HCT116 (cell line): ENCODE results near the gene EIF3B. TPM values are rescaled to one million over a fixed set of nuclear protein-coding genes. Genes with fewer than 3 reads are reported as not detected.

Experiments
- ATAC-seq: fragments of 200-7000 bp; cut with Tn5 transposase; 2 replicates; pipeline ENCODE4 v1.9.1; 2020; ENCODE audit warnings: mild to moderate bottlenecking, moderate library complexity
- BruUV-seq: library from RNA; stranded (reverse); fragments of 400-500 nt; replicated peaks from 2 replicates; lab custom pipeline; 2021; lab: Mats Ljungman, UMichigan
- CTCF ChIA-PET: fragments of 300-600 bp; sonication (Branson Sonifier 250); formaldehyde crosslinking; loops from one replicate; lab custom pipeline; 2021; ENCODE audit warnings: antibody characterized with exemption; lab: Charles Lee
- POLR2A ChIA-PET: fragments of 300-600, 350-600 bp; sonication (Branson Sonifier 250); formaldehyde crosslinking; loops from one replicate; lab custom pipeline; 2021; ENCODE audit warnings: antibody characterized with exemption; lab: Charles Lee
- RAD21 ChIA-PET, 2 experiments: fragments of 300-600 bp; sonication (Branson Sonifier 250); formaldehyde crosslinking; loops; one replicate each; lab custom pipeline; 2023; ENCODE audit warnings: low total read pairs in 2 of 2; ENCODE audit not compliant: uncharacterized antibody in 2 of 2, unreplicated experiment in 2 of 2, low non-redundant PET in 1 of 2; lab: Charles Lee
- DNase-seq: peaks from one replicate; pipeline ENCODE4 v3.0.0-alpha.2; 2010; ENCODE audit warnings: low read depth, low spot score
- H2AFZ ChIP-seq: fragments of 200-600 bp; shearing (Covaris generic), sonication (generic); 2 replicates; pipeline ENCODE4 v1.6.1; 2017; ENCODE audit warnings: low read depth, mixed run types, mixed read lengths, antibody characterized with exemption, low read length; ENCODE audit not compliant: poor library complexity, severe bottlenecking
- H3K27ac ChIP-seq: 2 replicates; pipeline ENCODE4 v1.5.1; 2012; ENCODE audit warnings: low read depth, low read length
- H3K27me3 ChIP-seq: fragments of 200-600 bp; sonication (generic); 2 replicates; pipeline ENCODE4 v1.6.1; 2016; ENCODE audit warnings: mixed run types, low read length, mixed read lengths; ENCODE audit not compliant: insufficient read depth
- H3K36me3 ChIP-seq, 2 experiments: fragments of 200-500 bp in 1 of 2; fragments of 200-600 bp in 1 of 2; sonication (Bioruptor generic) in 1 of 2; sonication (generic) in 1 of 2; 2 replicates each; pipeline versions ENCODE4 v1.5.1 to v1.6.1; 2014 to 2016; ENCODE audit warnings: low read length in 2 of 2, inconsistent platforms in 1 of 2, mixed read lengths in 1 of 2, mixed run types in 1 of 2; ENCODE audit not compliant: insufficient read depth in 2 of 2, control insufficient read depth in 1 of 2
- H3K4me1 ChIP-seq, 2 experiments: fragments of 200-600 bp in 1 of 2; sonication (generic) in 1 of 2; 2 replicates each; pipeline versions ENCODE4 v1.5.1 to v1.6.1; 2012 to 2017; ENCODE audit warnings: low read length in 2 of 2, inconsistent platforms in 1 of 2, mild to moderate bottlenecking in 1 of 2, mixed read lengths in 1 of 2, mixed run types in 1 of 2, moderate library complexity in 1 of 2; ENCODE audit not compliant: insufficient read depth in 2 of 2, control insufficient read depth in 1 of 2
- H3K4me2 ChIP-seq: fragments of 200-600 bp; sonication (generic); 2 replicates; pipeline ENCODE4 v1.6.1; 2017; ENCODE audit warnings: mixed run types, low read length, mixed read lengths
- H3K4me3 ChIP-seq, 2 experiments: fragments of 200-600 bp in 1 of 2; sonication (generic) in 1 of 2; replicated peaks in 1 of 2; 2 replicates each; pipeline ENCODE4 v1.5.1; 2011 to 2016; ENCODE audit warnings: low read length in 2 of 2, control low read depth in 1 of 2, low read depth in 1 of 2, mild to moderate bottlenecking in 1 of 2, mixed read lengths in 1 of 2, mixed run types in 1 of 2
- H3K79me2 ChIP-seq: fragments of 200-600 bp; sonication (generic); 2 replicates; pipeline ENCODE4 v1.6.1; 2017; ENCODE audit warnings: mild to moderate bottlenecking, mixed run types, low read length, moderate library complexity, mixed read lengths; ENCODE audit not compliant: insufficient read depth
- H3K9ac ChIP-seq: fragments of 200-600 bp; sonication (generic); 2 replicates; pipeline ENCODE4 v1.6.1; 2016; ENCODE audit warnings: low read length, mixed read lengths
- H3K9me2 ChIP-seq: fragments of 200-600 bp; sonication (generic), shearing (Covaris generic); 2 replicates; pipeline ENCODE4 v1.6.1; 2017; ENCODE audit warnings: mixed run types, mild to moderate bottlenecking, moderate library complexity; ENCODE audit not compliant: insufficient read depth
- H3K9me3 ChIP-seq, 2 experiments: fragments of 200-500 bp in 1 of 2; fragments of 200-600 bp in 1 of 2; sonication (Bioruptor generic) in 1 of 2; sonication (generic) in 1 of 2; 2 replicates each; pipeline ENCODE4 v1.6.1; 2014 to 2017; ENCODE audit warnings: low read length in 2 of 2, mixed read lengths in 2 of 2, inconsistent platforms in 1 of 2, low read depth in 1 of 2, mild to moderate bottlenecking in 1 of 2, mixed run types in 1 of 2, moderate library complexity in 1 of 2; ENCODE audit not compliant: control insufficient read depth in 1 of 2, insufficient read depth in 1 of 2
- H4K20me1 ChIP-seq: fragments of 200-600 bp; sonication (generic), shearing (Covaris generic); 2 replicates; pipeline ENCODE4 v1.6.1; 2017; ENCODE audit warnings: mixed run types, mild to moderate bottlenecking, moderate library complexity; ENCODE audit not compliant: insufficient read depth
- CBX3 ChIP-seq: IDR thresholded peaks from 2 replicates; pipeline ENCODE4 v1.6.1; 2012; ENCODE audit warnings: low read depth
- CTCF ChIP-seq, 3 experiments: fragments of 200-600 bp in 1 of 3; sonication (generic) in 1 of 3; IDR thresholded peaks in 2 of 3; conservative IDR thresholded peaks in 1 of 3; 2 replicates each; pipeline ENCODE4 v1.5.1; 2012 to 2017; ENCODE audit warnings: low read depth in 2 of 3, low read length in 2 of 3, antibody characterized with exemption in 1 of 3, borderline replicate concordance in 1 of 3, control low read depth in 1 of 3, mild to moderate bottlenecking in 1 of 3, mixed read lengths in 1 of 3, mixed run types in 1 of 3, moderate library complexity in 1 of 3; ENCODE audit not compliant: insufficient read depth in 1 of 3
- EGR1 ChIP-seq: IDR thresholded peaks from 2 replicates; pipeline ENCODE4 v1.6.1; 2012; ENCODE audit warnings: low read depth
- EZH2phosphoT487 ChIP-seq: fragments of 200-600 bp; IDR thresholded peaks from 2 replicates; pipeline ENCODE4 v1.6.1; 2018; ENCODE audit warnings: antibody characterized with exemption, borderline replicate concordance
- YY1 ChIP-seq: IDR thresholded peaks from 2 replicates; pipeline ENCODE4 v1.6.1; 2011; ENCODE audit warnings: low read length, low read depth, moderate library complexity, mild to moderate bottlenecking; ENCODE audit not compliant: insufficient replicate concordance; ENCODE audit errors: extremely low read depth
- ZFX ChIP-seq: fragments of 450-650 bp; IDR thresholded peaks from 2 replicates; pipeline ENCODE4 v1.6.1; 2017
- intact Hi-C: fragments of 100-400 bp; cut with micrococcal nuclease; formaldehyde crosslinking; loops from 2 replicates; pipeline ENCODE4 v1.10.0; 2022
- total RNA-seq: library from RNA; stranded (reverse); gene quantifications from one replicate; pipeline ENCODE4 v1.2.1, GENCODE V29; 2021; ENCODE audit not compliant: unreplicated experiment
- TF ChIP-seq, protein P1 (sequence below): IDR thresholded peaks from 2 replicates; pipeline ENCODE4 v1.6.1; 2011; ENCODE audit warnings: mild to moderate bottlenecking, low read length, moderate library complexity; ENCODE audit not compliant: insufficient replicate concordance; ENCODE audit errors: extremely low read depth

EIF3B gene
- total RNA-seq, 1 experiment from 2014 or later, result 324 TPM

DNA sequence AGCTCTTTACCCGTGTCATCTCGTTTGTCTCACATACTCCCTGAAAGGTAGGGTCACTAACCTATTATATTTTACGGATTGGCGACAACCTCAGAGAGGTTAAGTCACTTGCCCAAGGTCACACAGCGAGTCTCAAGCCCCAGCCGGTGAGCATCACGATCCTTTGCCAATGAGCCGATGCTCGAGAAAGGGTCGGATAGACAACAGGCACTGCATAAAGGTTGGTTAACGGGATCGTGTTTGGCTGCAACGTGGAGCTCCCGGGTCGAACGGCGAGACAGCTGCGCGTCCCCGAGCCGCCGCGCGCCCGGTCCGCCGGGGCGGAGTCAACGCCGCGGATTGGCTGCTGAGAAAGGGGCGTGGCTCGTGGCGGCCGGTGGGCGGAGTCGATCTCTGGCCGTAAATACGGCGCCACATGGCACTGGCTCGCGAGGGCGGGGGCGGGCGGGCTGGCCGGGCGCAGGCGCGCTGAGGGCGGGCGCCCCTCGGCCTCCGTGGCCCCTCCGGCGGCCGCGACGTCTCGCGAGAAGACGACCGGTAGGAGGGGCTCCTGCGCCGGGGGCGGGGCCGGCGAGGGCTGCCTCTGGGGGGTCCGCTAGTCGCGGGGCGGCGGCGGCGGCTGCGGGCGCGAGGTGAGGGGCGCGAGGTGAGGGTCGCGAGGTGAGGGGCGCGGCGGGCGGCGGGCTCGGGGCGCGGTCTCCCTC, 48.5 kb downstream of the EIF3B start, which contains the start of gene CHST12 (continued):
- TF ChIP-seq CTCF (IDR thresholded peaks at IDR 0.05 in 2 of 3, conservative IDR thresholded peaks at IDR 0.05 in 1 of 3; ENCODE audit: borderline replicate concordance in 1 of 3, insufficient read depth in 1 of 3, low read depth in 2 of 3, low read length in 2 of 3) (no peak), ZFX (no peak)

GRCh38 chr7:2403718-2404648, 49.4 kb downstream of the EIF3B start:
- Histone ChIP-seq H2AFZ (no peak overlapping the region), H3K9ac (peak overlapping the region; percentile 80), H3K27ac (peak overlapping the region; percentile 71), H3K4me1 (peaks cover 36 to 50% of the 10 kb centered on the region in 2 experiments), H3K4me2 (peak overlapping the region; percentile 89), H3K27me3 (no peaks in the 10 kb centered on the region), H3K36me3 (no peaks in the 10 kb centered on the region), H3K9me3 (no peaks in the 10 kb centered on the region), H3K9me2 (no peaks in the 10 kb centered on the region), H4K20me1 (no peaks in the 10 kb centered on the region), H3K79me2 (no peaks in the 10 kb centered on the region), H3K4me3 (peak overlapping the region; percentile 77 to 85)
- DNase-seq, result no peak
- no TSS peak for BruUV-seq
- POLR2A ChIA-PET, result interaction anchor here (1.0 kb wide), 1 partner anchor 13 kb away, joined by 3 read pairs; no protein-coding TSS in a partner anchor
- peak; percentile 67 for ATAC-seq
- RAD21 ChIA-PET, result no interaction called here
- CTCF ChIA-PET, result no interaction called here
- intact Hi-C loops, result no loop called here
- no peak for TF ChIP-seq EGR1
- no peak for TF ChIP-seq EZH2phosphoT487
- no peak for TF ChIP-seq YY1
- TF ChIP-seq, protein P1, sequence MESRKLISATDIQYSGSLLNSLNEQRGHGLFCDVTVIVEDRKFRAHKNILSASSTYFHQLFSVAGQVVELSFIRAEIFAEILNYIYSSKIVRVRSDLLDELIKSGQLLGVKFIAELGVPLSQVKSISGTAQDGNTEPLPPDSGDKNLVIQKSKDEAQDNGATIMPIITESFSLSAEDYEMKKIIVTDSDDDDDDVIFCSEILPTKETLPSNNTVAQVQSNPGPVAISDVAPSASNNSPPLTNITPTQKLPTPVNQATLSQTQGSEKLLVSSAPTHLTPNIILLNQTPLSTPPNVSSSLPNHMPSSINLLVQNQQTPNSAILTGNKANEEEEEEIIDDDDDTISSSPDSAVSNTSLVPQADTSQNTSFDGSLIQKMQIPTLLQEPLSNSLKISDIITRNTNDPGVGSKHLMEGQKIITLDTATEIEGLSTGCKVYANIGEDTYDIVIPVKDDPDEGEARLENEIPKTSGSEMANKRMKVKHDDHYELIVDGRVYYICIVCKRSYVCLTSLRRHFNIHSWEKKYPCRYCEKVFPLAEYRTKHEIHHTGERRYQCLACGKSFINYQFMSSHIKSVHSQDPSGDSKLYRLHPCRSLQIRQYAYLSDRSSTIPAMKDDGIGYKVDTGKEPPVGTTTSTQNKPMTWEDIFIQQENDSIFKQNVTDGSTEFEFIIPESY, result peak; percentile 4
- no peak for TF ChIP-seq CBX3
- peak; percentile 65; the same call in 1 of the 2 replicates for TF ChIP-seq ZFX
